Gastrocnemius medialis (tissue), 4 donors: ENCODE data around the gene LRP1. TPM values are rescaled to one million over a fixed set of nuclear protein-coding genes. Genes with fewer than 3 reads are reported as not detected.

Experiments used
- ATAC-seq, 2 donors: fragments of 150-250 bp; one replicate each; pipeline ENCODE4 v1.9.1; 2016
- DNase-seq, 2 donors: peaks; one replicate each; pipeline ENCODE4 v3.0.0-alpha.2; 2019
- H3K27ac ChIP-seq, 4 donors: fragments of 200-600 bp; sonication (generic); 1 replicate in 1 of 4; 2 replicates in 3 of 4; pipeline ENCODE4 v1.5.1; 2016 to 2018; ENCODE audit warnings: mild to moderate bottlenecking in 2 of 4, moderate library complexity in 1 of 4
- H3K27me3 ChIP-seq, 3 donors: fragments of 200-600 bp; sonication (generic) in 2 of 3; 1 replicate in 1 of 3; 2 replicates in 2 of 3; pipeline versions ENCODE4 v1.5.1 to v1.6.0; 2016 to 2019; ENCODE audit warnings: mild to moderate bottlenecking in 1 of 3, moderate library complexity in 1 of 3
- H3K36me3 ChIP-seq, 2 donors: fragments of 200-600 bp; sonication (generic) in 1 of 2; one replicate each; pipeline ENCODE4 v1.5.1; 2017 to 2018
- H3K4me1 ChIP-seq, 2 donors: fragments of 200-600 bp; sonication (generic) in 1 of 2; one replicate each; pipeline ENCODE4 v1.5.1; 2016 to 2017; ENCODE audit warnings: mild to moderate bottlenecking in 2 of 2
- H3K4me3 ChIP-seq, 4 donors: fragments of 200-600 bp; sonication (generic) in 3 of 4; 1 replicate in 1 of 4; 2 replicates in 3 of 4; pipeline ENCODE4 v1.5.1; 2016 to 2019; ENCODE audit warnings: mild to moderate bottlenecking in 2 of 4
- H3K9me3 ChIP-seq, 3 donors: fragments of 200-600 bp; sonication (generic) in 2 of 3; 1 replicate in 1 of 3; 2 replicates in 2 of 3; pipeline ENCODE4 v1.5.1; 2016 to 2019
- POLR2A ChIP-seq, 2 donors: fragments of 450-650 bp; IDR thresholded peaks; one replicate each; pipeline ENCODE4 v1.6.1; 2017; ENCODE audit warnings: antibody characterized with exemption in 2 of 2, mild to moderate bottlenecking in 2 of 2, moderate library complexity in 2 of 2
- in situ Hi-C, 4 donors: fragments of 200-750 bp; cut with MboI; loops; one replicate each; pipeline versions ENCODE4 v1.15.0 to v1.8.0; 2017; ENCODE audit warnings: low sequenced_read_pairs in 4 of 4
- intact Hi-C: fragments of 100-400 bp; cut with DNase I; formaldehyde crosslinking; loops from one replicate; pipeline ENCODE4 v1.15.1; 2023; ENCODE audit warnings: low total_unique reads
- total RNA-seq, 4 donors: library from RNA; depleted of rRNA; stranded (reverse); fragments of >200 nt; gene quantifications; one replicate each; pipeline versions ENCODE4 v1.1.0 to v1.2.3, GENCODE V29; 2016
- TF ChIP-seq, protein P1 (sequence below), 5 experiments: fragments of 450-650 bp in 3 of 5; fragments of 200-600 bp in 2 of 5; sonication (generic) in 2 of 5; IDR thresholded peaks in 4 of 5; conservative IDR thresholded peaks in 1 of 5; 1 replicate in 4 of 5; 2 replicates in 1 of 5; pipeline ENCODE4 v1.5.1; 2016 to 2019; ENCODE audit warnings: antibody characterized with exemption in 5 of 5, mild to moderate bottlenecking in 3 of 5, moderate library complexity in 3 of 5

LRP1 gene
- total RNA-seq, 4 donors from 2014 or later: 26.1 to 53.5 (median 49.8) TPM

- TF ChIP-seq, protein P1, sequence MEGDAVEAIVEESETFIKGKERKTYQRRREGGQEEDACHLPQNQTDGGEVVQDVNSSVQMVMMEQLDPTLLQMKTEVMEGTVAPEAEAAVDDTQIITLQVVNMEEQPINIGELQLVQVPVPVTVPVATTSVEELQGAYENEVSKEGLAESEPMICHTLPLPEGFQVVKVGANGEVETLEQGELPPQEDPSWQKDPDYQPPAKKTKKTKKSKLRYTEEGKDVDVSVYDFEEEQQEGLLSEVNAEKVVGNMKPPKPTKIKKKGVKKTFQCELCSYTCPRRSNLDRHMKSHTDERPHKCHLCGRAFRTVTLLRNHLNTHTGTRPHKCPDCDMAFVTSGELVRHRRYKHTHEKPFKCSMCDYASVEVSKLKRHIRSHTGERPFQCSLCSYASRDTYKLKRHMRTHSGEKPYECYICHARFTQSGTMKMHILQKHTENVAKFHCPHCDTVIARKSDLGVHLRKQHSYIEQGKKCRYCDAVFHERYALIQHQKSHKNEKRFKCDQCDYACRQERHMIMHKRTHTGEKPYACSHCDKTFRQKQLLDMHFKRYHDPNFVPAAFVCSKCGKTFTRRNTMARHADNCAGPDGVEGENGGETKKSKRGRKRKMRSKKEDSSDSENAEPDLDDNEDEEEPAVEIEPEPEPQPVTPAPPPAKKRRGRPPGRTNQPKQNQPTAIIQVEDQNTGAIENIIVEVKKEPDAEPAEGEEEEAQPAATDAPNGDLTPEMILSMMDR (IDR thresholded peaks at IDR 0.05 in 4 of 5, conservative IDR thresholded peaks at IDR 0.05 in 1 of 5): no peak
- no peak for TF ChIP-seq POLR2A (IDR thresholded peaks at IDR 0.05)
- intact Hi-C loops (no loop called here), in situ Hi-C loops (loop anchor here in 1 of 4 donors (10.0 kb wide), 1 partner anchor 123 kb away; no protein-coding TSS in a partner anchor)
- Histone ChIP-seq H3K27me3 (no peaks in the 10 kb centered on the region), H3K9me3 (no peaks in the 10 kb centered on the region), H3K36me3 (no peaks in the 10 kb centered on the region), H3K4me1 (no peaks in the 10 kb centered on the region), H3K4me3 (no peak overlapping the region), H3K27ac (no peak overlapping the region)
- ATAC-seq (no peak), DNase-seq (no peak)
Observed at GRCh38 chr12:57187222-57188089, 59.2 kb downstream of the LRP1 start.

- H3K36me3 ChIP-seq: no peaks in the 10 kb centered on the region
Observed at GRCh38 chr12:57188090-57188425, 59.8 kb downstream of the LRP1 start.

DNA sequence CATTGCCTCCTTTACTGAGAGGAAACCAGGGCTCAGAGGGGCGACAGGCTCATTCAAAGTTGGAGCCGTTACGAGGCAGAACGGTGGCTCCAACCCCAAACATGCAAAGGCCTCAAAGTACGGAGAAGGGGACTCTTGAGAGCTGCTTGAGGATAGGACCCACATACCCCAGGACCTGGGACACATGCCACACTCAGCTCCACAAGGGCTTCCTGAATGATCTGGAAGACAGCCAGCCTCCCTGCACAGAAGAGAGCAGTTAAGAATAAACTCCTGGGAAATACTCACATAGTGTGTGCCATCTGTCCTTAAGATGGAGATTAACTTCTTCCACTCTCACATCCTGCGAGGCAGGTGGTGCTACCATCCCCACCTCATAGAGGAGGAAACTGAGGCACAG is 61.8 kb downstream of the LRP1 start:
- Histone ChIP-seq H3K9me3 (no peaks in the 10 kb centered on the region), H3K4me1 (no peaks in the 10 kb centered on the region), H3K27me3 (no peaks in the 10 kb centered on the region), H3K27ac (no peak overlapping the region), H3K4me3 (no peak overlapping the region), H3K36me3 (no peaks in the 10 kb centered on the region)
- TF ChIP-seq, protein P1 (IDR thresholded peaks at IDR 0.05 in 4 of 5, conservative IDR thresholded peaks at IDR 0.05 in 1 of 5): no peak
- ATAC-seq: no peak
- intact Hi-C loops (no loop called here), in situ Hi-C loops (no loop called here)
- DNase-seq: no peak

More at GRCh38 chr12:57188090-57188425, 59.8 kb downstream of the LRP1 start:
- TF ChIP-seq POLR2A (IDR thresholded peaks at IDR 0.05): no peak
- TF ChIP-seq, protein P1 (IDR thresholded peaks at IDR 0.05 in 4 of 5, conservative IDR thresholded peaks at IDR 0.05 in 1 of 5): no peak
- no peak overlapping the region for H3K27ac ChIP-seq
- no peak for DNase-seq
- intact Hi-C loops: no loop called here
- H3K4me3 ChIP-seq: no peak overlapping the region
- no peaks in the 10 kb centered on the region for H3K27me3 ChIP-seq
- no peaks in the 10 kb centered on the region for H3K4me1 ChIP-seq
- in situ Hi-C loops: loop anchor here in 1 of 4 donors (10.0 kb wide), 1 partner anchor 123 kb away; no protein-coding TSS in a partner anchor
- no peak for ATAC-seq
- H3K9me3 ChIP-seq: no peaks in the 10 kb centered on the region

GRCh38 chr12:57190821-57191220 is 62.5 kb downstream of the LRP1 start:
- ATAC-seq: no peak
- DNase-seq: no peak
- H3K9me3 ChIP-seq: no peaks in the 10 kb centered on the region
- no peaks in the 10 kb centered on the region for H3K27me3 ChIP-seq
- in situ Hi-C loops: no loop called here
- TF ChIP-seq, protein P1 (IDR thresholded peaks at IDR 0.05 in 4 of 5, conservative IDR thresholded peaks at IDR 0.05 in 1 of 5): no peak
- no peak for TF ChIP-seq POLR2A (IDR thresholded peaks at IDR 0.05)
- intact Hi-C loops: no loop called here
- no peak overlapping the region for H3K27ac ChIP-seq
- no peaks in the 10 kb centered on the region for H3K4me1 ChIP-seq
- no peak overlapping the region for H3K4me3 ChIP-seq
- H3K36me3 ChIP-seq: no peaks in the 10 kb centered on the region
